HFF-Myc (cell line): ENCODE data around the gene REC114.

Experiments
- DNase-seq: peaks from one replicate; pipeline ENCODE4 v3.0.0-alpha.2; 2011; ENCODE audit warnings: low read depth; ENCODE audit errors: extremely low read depth
- H3K4me3 ChIP-seq: replicated peaks from 2 replicates; pipeline ENCODE4 v1.5.1; 2011; ENCODE audit warnings: low read depth, mild to moderate bottlenecking, control low read depth, low read length
- CTCF ChIP-seq: IDR thresholded peaks from 2 replicates; pipeline ENCODE4 v1.5.1; 2012; ENCODE audit warnings: mild to moderate bottlenecking, low read depth, low read length, control low read depth; ENCODE audit errors: missing control alignments

Gene REC114

DNA sequence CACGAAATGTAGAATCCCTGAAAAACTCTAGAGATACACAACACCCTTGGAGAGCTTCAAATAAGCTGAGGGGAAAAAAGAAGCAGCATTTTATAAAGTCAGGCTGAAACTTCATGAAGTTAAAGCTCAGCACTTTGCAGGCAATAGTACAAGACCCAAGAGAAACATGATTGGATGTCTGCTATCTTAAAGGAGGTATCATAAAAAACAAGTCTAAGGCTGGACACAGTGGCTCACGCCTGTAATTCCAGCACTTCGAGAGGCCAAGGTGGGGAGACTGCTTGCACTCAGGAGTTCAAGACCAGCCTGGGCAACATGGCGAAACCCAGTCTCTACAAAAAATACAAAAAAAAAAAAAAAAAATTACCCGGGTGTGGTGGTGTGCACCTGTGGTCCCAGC, 147.3 kb downstream of the REC114 start:
- no peak for TF ChIP-seq CTCF
- no peak for DNase-seq
- H3K4me3 ChIP-seq: no peak overlapping the region

GRCh38 chr15:73593304-73594074, 150.5 kb downstream of the REC114 start:
- H3K4me3 ChIP-seq: no peak overlapping the region
- no peak for TF ChIP-seq CTCF
- DNase-seq: no peak

DNA sequence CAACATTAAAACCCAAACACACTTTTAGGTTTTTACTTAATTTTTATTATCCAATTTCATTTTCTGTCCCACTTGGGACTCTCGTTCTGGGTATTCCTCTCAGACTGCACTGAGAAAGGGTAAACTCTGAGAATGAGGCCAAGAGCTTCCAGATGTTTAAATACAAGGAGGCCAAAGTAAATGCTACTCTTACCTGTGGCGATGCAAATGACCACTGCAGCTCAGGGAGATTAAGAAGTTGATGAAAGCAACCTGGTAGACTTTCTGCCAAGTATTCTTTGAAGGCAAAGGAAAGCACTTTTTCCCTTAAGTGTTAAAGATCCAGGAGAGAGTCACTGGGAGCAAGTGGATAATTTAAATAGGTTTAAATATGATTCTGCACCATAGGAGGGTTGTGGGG, 151.1 kb downstream of the REC114 start:
- no peak for DNase-seq
- TF ChIP-seq CTCF: no peak

GRCh38 chr15:73596174-73596573, 153.2 kb downstream of the REC114 start:
- TF ChIP-seq CTCF: no peak
- no peak for DNase-seq

More for the DNA sequence above, 151.1 kb downstream of the REC114 start:
- no peak overlapping the region for H3K4me3 ChIP-seq

DNA sequence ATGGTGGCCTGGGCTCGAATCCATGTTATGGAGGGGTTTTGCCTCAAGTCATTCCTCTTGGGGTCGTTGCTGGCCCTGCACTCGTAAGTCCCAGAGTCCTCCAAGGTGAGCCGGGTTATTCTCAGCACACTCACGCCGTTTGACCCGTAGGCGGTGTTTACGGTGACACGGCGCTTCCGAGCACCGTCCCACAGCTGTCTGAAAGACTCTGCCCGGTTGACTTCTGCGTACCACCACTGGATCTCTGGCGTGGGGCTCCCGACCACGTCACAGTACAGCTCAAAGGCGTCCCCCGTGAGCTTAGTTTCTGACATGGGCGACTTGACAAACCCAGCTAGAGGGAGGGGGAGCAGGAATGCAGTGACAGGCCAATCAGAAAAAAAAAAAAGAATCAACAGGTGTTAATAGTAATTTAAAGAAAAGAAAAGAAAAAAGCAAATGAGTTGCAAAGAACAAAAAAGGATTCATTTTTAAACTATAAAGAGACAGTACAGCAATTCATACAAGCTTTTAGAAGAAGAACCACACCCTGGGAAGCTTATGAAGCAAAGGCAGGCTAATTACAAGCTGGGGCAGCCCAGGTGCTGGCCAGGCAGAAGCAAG, 154.2 kb downstream of the REC114 start:
- TF ChIP-seq CTCF: no peak
- H3K4me3 ChIP-seq: no peak overlapping the region
- no peak for DNase-seq

More at GRCh38 chr15:73596174-73596573, 153.2 kb downstream of the REC114 start:
- no peak overlapping the region for H3K4me3 ChIP-seq

GRCh38 chr15:73598530-73599160, 155.7 kb downstream of the REC114 start:
- no peak for TF ChIP-seq CTCF
- no peak for DNase-seq
- no peak overlapping the region for H3K4me3 ChIP-seq
